HG02884 (cell line): ENCODE measurements around the gene SYVN1.
A peak's percentile ranks its signal among the peaks of the same experiment; 100 is the strongest.

Experiments used
- ATAC-seq: cut with Tn5 transposase; IDR thresholded peaks from one replicate; pipeline ENCODE4 v1.9.1; 2021; ENCODE audit warnings: mild to moderate bottlenecking, moderate library complexity; ENCODE audit not compliant: unreplicated experiment

Gene SYVN1

DNA sequence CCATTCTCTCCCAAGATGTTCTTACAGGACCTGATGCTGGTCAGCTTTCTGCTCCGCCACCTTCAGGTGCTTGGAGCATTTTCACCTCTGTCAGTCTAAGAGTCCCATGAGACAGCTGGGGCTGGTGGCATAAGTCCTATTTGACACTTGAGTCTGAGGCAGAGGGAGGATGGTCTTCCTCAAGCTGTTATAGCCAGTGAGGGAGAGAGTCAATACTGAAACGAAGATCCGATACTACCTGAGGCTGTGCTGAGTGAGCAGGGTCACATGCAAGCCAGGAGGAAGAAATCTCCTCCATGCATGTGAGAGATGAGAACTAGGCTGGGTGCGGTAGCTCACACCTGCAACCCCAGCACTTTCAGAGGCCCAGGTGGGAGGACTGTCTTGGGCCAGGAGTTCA, 44.7 kb downstream of the SYVN1 start:
- no peak for ATAC-seq

DNA sequence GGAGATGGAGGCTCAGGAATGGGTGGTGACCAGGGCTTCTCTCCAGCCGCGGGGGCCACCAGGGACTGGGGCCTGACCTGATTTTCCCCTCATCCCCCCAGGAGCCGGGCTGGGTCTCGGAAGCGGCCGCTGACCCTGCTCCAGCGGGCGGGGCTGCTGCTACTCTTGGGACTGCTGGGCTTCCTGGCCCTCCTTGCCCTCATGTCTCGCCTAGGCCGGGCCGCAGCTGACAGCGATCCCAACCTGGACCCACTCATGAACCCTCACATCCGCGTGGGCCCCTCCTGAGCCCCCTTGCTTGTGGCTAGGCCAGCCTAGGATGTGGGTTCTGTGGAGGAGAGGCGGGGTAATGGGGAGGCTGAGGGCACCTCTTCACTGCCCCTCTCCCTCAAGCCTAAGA, 46.5 kb downstream of the SYVN1 start:
- no peak for ATAC-seq

GRCh38 chr11:65087216-65087615, 47.1 kb downstream of the SYVN1 start:
- no peak for ATAC-seq

GRCh38 chr11:65086809-65087208, 47.5 kb downstream of the SYVN1 start:
- ATAC-seq: no peak

- no peak for ATAC-seq
Measured at GRCh38 chr11:65085446-65085845, 48.9 kb downstream of the SYVN1 start.

GRCh38 chr11:65084598-65085375, 49.5 kb downstream of the SYVN1 start:
- ATAC-seq: no peak

GRCh38 chr11:65083834-65084597, 50.3 kb downstream of the SYVN1 start, which contains the start of the genes CDCA5 and ZFPL1:
Gene CDCA5 (minus strand): TSS chr11:65084040. CDS start chr11:65083978, 62 bp downstream.
Gene ZFPL1 (plus strand): TSS chr11:65084222. CDS start chr11:65084699, 477 bp downstream.
- ATAC-seq: peak; percentile 87

- ATAC-seq: no peak
Measured at GRCh38 chr11:65083134-65083833, 51.0 kb downstream of the SYVN1 start.

DNA sequence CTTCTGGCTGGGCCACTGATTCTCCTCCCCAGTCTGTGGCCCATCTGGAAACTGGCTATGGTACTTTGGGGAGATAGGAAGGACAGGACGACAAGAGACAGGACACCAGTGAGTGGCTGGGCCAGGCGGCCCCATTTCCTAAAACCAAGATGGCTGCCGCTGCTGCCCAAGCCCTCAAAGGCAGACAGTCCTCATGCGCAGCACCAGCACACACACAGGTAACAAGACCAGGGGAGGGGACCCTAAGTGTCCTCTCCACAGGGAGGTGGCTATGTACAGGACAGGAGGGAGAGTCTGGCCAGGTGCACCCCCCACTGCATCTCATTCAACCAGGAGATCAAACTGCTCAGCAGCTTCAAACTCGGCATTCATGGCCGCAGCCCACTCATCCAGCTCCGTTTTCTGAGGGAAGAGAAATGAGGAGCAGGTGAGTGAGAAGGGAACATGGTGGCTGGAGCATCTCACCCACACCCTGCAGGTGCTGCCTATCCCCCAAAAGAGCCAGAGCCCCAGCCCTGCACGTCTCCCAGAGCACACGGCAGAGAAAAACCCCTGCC, 55.5 kb downstream of the SYVN1 start:
- ATAC-seq: no peak

GRCh38 chr11:65078151-65078550, 56.2 kb downstream of the SYVN1 start:
- no peak for ATAC-seq

DNA sequence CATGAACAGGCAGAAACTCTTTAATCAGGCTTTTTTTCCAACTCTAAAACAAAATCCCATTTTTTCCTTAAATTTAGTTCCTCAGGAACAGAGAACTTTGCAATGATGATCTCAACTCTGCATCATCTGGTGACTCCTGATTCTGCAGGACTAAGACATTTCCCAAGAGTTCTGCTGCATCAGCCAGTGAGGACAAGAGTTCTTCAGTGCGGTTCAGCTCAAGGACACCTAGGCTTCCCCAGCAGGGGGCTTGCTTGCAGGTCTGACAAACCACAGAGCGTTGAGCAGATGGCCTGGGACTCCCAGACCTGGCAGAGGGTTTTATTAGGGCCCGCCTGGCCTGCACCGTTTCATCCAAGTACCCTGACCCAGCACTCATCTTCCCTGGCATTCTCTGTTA, 56.9 kb downstream of the SYVN1 start:
- ATAC-seq: no peak
